NCI-H2029 (cell line): ENCODE data around the gene NUP188.

ENCODE experiments used
- DNase-seq: peaks from one replicate; lab custom pipeline; 2025; lab: John Stamatoyannopoulos, UW

The NUP188 gene

DNA sequence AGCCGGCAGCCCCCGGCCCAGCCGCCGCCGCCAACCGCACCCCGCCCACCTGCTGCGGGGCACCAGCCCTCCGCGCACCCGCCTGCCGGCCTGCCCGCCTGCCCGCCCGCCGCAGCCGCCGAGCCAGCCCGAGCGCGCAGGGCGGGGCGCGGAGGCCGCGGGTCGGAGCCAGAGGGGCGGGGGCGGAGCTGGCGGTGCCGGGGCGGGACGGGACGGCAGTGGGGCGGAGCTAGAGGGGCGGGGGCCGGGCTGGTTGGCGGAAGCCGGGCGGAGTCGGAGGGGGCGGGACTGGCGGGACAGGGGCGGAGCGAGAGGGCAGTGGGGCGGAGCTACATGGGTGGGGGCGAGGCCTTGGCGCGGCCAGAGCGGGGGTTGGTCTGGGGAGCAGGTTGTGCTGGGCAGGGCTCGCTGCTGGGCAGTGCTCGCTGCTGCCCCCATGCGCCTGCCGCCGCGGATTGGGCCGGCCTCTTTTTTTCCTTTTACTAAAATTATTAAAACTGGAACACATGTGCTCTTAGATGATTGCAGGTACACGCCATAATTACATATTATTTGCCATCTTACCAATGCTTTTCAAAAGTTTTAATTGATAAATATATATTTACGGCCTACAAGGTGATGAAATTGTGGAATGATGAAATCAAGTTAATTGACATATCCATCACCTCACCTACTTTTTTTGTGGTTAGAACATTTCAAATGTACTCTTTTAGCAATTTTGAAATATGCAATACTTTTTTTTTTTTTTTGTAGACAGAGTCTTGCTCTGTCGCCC lies 80.9 kb downstream of the NUP188 start, which contains the start of gene SH3GLB2:
Gene SH3GLB2 (minus strand): TSS at position 140 of the 775 bp plus-strand sequence. CDS start 177 bp downstream, outside the sequence.
- peak; percentile 75 for DNase-seq

DNA sequence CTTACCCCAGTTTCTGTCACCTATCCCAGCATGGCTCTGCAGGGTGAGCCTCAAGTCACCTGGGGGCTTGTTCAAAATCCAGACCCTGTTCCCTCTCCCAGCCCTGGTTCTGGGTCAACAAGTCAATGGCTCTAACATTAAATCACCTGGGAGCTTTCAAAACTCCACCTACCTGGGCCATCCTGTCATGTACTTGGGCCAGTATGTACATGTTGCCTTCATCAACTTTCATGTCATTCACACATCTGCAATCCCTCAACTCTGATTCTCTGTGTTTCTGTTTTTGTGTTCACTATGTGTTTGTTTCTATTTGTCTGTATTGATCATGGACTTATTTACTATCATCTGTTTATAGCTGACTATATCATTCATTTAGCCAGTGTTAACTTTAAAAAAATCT lies 82.7 kb downstream of the NUP188 start:
- no peak for DNase-seq

DNA sequence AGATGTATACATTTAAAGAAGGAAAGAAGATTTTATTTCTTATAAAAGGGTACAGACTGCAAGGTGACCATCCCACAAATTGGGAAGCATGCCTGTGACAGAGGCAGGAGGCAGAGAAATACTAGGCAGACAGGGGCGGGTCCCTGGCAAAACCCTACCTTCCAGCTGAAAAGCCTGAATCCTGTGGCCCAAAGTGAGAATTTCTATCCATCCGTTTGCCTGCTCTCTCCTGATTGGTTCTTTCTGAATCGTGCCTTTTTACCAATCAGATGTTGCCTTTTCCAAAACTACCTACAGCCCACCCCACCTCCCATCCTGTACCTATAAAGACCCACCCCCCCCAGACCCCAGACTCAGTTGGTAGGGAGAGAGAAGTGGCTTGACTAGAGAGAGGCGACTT lies 84.0 kb downstream of the NUP188 start:
- DNase-seq: no peak

DNA sequence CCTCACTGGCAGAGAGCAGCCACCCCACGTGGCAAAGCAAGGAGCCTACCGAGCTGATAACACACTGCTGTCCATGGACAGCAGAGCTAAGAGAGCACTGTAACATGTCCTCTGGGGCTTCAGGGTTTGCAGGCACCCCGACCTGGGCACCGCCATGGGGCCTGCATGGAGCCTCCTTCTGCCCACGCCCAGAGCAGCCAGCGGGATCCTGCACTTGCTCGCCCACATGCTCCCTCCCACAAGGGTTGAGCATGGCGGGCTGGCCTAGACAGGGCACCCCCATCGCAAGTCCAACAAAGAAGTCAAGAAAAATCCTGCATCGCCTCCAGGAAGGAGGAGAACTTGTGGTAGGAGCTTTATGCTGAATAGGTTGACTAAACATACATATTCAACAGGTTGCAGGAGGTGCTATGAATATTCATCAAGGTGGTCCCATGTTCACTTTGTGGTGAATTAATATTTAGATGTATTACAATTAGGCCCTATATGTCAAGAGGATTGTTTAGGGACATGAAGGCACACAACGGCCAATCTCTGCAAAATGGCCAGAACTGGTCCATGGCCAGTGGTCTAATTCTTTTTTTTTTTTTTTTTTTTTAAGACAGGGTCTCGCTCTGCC lies 85.2 kb downstream of the NUP188 start:
- no peak for DNase-seq

- DNase-seq: no peak
Observed at GRCh38 chr9:129033216-129033615, 85.7 kb downstream of the NUP188 start.

- DNase-seq: peak; percentile 72
Observed at GRCh38 chr9:129035838-129036237, 88.3 kb downstream of the NUP188 start.

DNA sequence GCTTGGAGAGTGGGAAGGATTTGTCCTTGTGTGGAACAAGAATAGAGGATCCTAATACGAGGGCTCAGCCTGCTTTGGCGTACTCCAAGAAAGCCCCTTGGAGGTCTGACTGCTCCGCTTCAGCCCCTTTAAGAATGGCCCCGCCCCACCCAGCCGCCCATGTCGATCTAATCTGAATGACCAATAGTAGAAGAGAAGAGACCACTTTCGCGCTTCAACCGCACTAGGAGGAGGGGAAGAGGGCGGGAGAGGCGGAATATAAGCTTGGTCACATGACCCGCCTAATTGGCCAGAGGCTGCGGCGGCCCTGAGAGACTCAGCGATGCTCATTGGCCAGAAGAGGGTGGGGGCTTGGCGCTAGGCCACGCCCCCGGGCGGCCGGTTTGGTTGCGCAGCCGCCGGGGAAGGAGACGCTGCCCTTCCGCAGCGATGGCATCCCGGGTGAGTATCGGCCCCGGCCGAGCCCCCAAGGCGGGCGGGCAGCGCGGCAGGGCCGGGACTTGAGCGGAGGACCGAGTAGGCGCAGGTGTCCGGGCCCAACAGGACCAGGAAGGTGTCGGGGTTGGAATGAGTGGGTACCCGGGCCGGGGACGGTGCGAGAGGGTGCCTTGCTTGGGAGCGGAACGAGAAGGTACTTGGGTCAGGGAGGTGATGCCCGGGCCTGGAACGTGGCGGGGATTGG lies 88.9 kb downstream of the NUP188 start, which contains the start of gene MIGA2:
Gene MIGA2 (plus strand): TSS at position 386 of the 682 bp plus-strand sequence. CDS start 3,969 bp downstream, outside the sequence.
- peak; percentile 99 for DNase-seq

- no peak for DNase-seq
Observed at GRCh38 chr9:129036923-129037766, 89.6 kb downstream of the NUP188 start.

GRCh38 chr9:129037767-129038098 lies 90.2 kb downstream of the NUP188 start:
- DNase-seq: no peak

DNA sequence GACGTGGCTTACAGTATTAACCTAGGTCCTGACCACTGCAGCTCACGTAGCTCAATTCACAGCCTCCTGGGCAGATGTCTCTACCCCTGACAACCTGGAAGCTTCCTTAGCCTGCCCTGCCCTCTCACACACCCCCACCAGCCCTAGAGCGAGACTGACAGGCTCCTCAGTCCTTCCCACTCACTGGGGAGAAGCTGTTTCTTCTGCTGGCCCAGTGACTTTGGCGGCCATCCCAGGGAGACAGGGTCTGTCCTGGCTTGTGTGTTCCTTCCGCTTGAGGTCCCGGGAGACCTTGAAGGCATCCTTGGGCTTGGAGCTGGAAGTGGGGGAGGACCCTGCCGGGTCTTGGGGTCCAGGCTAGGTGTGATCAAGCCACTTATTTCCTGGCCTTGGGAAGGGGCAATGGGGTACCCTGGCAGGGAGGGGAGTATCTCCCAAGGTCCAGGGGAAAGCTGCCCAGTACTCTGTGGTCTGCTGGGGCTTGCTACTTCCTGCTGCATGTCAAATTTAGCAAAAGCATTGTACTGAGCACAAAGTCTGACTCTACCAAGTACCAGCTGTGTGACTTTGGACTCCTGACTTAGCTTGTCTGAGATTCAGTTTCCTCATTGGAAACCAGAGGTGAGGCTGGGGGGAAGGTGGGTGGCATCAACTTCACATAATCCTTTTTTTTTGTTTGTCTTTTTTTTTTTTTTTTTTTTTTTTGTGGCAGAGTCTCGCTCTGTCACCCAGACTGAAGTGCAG lies 90.8 kb downstream of the NUP188 start:
- DNase-seq: no peak

GRCh38 chr9:129040113-129040643 lies 92.7 kb downstream of the NUP188 start:
- DNase-seq: no peak

DNA sequence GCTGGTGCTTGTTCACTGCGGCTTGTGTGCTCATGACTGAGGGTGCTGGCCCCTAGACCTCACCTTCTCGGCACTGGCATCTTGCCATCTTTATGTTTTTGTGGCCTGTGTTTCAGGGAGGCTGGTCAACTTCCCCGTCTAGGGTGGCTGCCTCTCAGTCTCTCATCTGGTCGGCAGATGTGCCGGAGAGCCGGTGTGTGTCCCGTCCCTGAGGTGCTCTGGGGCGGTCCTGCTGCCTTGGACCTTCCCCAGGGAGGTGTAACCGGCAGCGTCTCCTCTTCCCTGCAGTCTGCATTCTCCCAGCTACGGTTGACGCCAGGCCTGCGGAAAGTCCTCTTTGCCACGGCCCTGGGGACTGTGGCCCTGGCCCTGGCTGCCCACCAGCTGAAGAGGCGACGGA lies 94.5 kb downstream of the NUP188 start:
- no peak for DNase-seq

DNA sequence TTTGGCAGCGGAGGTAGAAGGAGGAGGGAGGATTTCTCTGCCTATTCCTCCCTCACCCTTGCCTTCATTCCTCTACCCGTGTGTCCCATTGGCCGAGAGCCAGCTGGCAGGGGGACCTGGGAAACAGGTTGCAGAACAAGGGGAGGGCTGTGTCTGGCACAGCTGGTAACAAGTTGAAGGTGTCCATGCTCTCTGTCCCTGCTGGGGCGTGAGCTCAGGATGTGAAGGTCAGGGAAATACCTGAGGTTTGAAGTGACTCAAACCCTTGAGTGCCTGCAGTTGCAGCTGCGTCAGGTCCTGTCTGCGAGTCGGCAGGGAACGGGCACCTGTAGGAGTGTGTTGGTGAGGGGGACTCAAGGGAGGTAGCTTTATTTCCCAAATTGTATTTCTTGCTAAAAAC lies 105.1 kb downstream of the NUP188 start:
- DNase-seq: peak; percentile 92

DNA sequence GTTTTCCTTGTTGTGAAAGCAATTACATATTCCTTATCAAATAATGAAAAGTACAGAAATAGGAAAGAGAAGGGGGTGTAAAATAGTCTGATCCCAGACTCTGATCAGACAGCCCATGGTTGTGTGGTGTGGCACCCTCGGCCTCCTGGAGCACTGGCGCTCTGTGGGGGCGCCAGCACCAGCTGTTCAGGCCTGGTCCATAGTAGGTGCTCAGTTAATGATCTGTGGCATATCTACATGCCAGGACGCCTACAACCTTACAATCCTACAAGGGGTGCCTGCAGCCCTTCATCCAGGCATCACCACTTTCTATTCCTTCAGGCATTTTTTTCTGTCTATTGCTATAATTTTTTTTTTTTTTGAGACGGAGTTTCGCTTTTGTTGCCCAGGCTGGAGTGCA lies 105.5 kb downstream of the NUP188 start:
- DNase-seq: no peak

- DNase-seq: no peak
Observed at GRCh38 chr9:129054163-129054851, 106.8 kb downstream of the NUP188 start.
